Skeletal muscle cell (primary cell): ENCODE data around the gene KMT5B.

Experiments
- DNase-seq: peaks from one replicate; pipeline ENCODE4 v3.0.0-alpha.2; 2010; ENCODE audit warnings: low read depth
- H3K4me3 ChIP-seq: 2 replicates; pipeline ENCODE4 v1.5.1; 2011; ENCODE audit warnings: low read depth, mild to moderate bottlenecking, control low read depth, low read length, moderate library complexity

The KMT5B gene

DNA sequence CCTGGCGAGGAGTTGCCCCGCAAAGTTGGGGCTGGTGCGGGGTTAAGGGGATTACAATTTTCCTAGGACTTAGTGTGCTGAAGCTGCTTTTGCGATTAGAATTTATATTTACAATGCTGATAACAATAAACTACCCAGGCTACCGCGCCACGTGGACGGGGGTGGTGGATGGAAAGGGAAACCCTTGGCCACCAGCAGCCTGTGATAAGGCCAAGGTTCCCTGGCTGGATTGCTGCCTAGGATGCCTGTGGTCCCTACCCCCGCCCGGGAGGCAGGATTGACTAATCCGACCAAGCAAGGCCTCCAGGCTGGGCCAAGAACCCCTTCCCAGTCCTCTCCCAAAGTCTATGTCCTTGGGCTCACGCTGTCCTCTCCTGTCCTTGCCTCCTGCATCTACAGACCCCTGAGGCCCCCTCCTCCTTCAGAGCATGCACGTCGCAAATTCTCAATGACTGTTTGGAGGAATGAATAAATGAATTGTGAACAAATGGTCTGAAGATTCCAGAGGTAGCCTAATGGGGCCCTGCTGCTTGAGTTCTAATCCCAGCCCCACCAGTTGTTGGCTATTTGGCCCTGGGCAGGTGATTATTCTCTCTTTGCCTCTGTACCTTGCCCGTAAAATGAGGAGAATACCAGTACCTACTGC, 84.3 kb downstream of the KMT5B start:
- peak; percentile 36 for DNase-seq

DNA sequence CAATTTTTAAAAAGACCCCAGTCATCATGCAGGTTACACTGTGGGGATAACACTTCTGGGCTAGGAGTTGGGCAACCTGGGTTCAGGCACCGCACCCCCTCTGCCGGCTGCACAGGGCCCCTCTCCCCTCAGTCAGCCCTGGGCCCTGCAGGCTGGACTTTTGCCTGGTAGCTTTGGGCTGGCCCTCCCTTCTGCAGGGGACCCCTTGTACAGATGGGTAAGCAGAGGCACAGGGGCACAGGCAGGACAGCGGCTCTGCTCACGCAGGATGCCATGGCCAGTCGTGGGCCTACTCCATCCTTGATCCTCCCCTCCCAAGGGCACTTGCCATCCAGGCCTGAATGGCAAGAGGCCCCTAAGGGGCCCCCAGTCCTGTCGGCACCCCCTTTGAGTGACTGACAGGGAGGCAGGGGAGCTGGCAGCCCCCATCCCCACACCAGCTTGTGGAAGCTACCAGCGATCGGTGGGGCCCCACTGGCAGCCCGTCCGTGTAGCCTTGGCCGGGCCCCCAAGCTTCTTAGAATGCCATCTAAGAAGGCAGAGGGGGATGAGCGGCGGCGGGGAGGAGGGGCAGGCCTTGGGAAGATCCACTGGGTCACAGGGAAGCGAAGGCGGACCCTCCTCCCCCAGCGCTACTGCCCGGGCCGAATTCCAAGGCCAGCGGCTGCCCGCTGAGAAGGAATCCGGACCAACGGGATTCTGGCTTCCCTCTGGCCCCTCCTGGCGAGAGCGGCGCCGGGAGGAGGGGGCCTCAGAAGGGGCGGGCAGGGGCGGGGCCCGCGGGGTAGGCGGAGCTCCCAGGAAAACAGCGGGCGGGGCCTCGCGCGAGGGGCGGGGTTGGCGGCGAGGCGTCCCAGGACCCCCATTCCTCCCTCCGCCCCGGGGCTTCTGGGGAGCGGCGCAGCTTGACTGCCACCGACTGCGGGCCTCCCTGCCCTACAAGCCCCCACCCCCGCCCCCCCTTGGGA, 85.1 kb downstream of the KMT5B start:
- peak overlapping the region; percentile 44 for H3K4me3 ChIP-seq
- DNase-seq = peak; percentile 35

More for the DNA sequence above, 84.3 kb downstream of the KMT5B start:
- peak overlapping the region; percentile 44 for H3K4me3 ChIP-seq

DNA sequence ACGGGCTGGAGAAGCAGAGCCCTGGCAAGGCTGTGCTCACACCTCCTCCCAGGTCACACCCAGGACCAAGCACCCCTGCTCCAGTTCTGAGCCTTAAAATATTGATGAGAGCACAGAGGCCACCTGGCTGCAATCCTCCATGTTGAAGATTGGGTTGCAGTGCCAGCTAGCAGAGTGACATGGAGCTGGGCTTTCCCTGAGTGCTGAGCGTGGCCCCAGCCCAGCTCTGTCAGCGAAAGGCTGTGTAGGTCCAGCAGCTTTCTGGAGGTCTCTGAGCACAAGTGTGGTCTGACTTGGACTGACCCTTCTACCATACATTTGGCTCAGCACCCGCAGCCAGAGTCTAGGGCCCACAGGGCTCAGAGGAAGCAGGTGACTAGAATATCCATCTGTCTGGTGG, 87.9 kb downstream of the KMT5B start:
- no peak overlapping the region for H3K4me3 ChIP-seq

DNA sequence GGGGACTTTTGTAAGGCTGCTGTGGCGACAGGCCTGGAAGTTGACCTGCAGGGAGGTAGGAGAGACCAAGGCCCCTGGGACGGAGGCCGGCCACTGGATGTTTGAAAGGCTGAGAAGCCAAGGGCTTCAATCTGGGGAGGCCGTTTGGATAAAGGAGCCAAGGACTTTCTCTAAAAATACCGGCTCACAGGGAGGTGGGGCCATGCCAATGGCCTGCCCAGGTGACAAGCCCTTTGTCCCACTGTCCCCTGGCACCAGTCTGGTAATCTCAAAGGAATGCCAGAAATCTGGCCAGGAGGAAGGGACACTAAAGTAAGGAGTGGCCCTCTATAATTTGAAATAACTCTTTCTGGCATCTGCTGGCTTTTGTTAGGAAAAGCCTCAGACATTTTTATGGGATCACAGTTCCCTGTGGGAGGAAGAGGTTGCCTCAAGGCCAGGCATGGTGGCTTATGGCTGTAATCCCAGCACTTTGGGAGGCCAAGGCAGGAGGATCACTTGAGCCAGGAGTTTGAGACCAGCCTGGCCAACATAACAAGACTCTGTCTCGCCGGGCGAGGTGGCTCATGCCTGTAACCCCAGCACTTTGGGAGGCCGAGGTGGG, 90.1 kb downstream of the KMT5B start:
- H3K4me3 ChIP-seq = no peak overlapping the region
- DNase-seq = no peak

More for the DNA sequence above, 87.9 kb downstream of the KMT5B start:
- DNase-seq = no peak

DNA sequence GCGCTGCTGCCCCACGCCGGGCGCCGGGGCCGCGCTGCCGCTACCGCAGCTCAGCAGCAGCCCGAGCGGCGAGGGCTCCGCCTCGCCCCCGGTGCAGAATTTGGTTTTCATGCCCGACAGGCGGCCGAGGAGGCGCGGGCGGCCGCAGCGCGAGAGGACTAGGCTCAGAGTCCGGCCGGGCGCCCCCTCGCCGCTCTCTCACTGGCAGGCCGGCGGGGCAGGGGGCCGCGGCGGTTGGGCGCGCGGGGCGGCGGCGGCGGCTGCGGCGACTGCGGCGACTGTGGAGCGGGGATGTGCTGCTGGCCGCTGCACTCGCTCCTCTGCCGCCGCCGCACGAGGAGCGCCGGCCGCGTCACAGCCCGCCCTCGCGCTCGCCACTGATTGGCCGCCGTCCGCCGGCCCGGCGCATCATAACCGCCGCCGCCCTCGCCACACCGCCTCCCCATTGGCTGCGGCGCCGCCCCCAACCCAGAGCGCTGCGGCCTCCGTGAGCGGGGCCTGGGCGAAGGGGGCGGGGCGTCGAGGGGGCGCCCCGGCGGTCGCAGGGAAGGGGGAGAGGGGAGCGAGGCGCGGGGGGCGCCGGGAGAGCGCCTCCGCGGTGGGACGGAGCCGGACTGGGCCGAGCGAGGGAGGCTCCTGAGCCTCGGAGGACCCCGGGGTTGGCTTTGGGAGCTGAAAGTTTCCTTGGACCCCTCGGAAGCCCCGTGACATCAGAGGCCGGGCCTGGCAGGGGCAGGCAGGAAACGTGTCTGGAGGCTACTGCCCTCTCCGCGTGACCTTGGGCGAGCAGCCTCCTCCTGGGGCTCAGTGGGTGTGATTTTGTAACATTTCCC, 91.8 kb downstream of the KMT5B start, which contains the start of gene CHKA:
TSS of gene CHKA (minus strand) at position 322 of the 833 bp plus-strand sequence. CDS start at position 111, 211 bp downstream.
- DNase-seq = peak; percentile 61
- H3K4me3 ChIP-seq = peak within 1 kb of the TSS; percentile 62

DNA sequence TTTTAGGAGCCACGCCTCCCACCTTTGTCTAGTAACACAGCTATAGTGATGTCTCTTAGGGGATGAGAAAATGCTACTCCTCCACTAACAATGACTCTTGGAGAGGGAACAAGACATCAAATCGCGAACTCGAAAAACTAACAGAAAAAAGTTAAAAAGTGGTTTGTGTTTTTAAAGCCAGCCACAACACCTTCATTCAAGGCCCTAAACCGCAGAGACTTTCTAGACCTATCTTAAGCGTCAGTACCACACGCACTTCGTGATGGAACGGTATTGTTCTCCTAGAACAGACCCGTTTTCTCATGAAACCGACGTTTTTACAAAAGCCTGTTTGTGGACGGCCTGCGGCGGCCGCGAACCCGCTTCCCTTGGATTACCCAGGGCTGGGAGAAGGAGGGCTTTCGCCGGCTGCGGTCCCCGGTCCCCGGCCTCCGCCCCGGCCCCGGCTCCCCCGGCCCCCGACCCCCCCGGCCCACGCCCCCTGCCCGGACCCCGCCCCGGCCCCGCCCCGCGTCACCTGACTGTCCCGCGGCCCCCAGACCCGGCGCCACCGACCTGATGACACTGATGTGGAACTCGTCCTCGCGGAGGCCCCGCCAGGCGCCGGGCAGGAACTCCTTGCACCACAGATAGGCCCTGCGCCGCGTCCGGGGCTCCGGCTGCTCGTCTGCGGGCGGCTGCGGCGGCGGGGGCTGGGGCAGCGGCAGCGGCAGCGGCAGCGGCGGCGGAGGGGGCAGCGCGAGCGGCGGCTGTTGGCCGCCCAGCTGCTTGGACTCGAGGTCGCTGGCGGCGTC, 92.6 kb downstream of the KMT5B start:
- H3K4me3 ChIP-seq = peak overlapping the region; percentile 62
- no peak for DNase-seq

DNA sequence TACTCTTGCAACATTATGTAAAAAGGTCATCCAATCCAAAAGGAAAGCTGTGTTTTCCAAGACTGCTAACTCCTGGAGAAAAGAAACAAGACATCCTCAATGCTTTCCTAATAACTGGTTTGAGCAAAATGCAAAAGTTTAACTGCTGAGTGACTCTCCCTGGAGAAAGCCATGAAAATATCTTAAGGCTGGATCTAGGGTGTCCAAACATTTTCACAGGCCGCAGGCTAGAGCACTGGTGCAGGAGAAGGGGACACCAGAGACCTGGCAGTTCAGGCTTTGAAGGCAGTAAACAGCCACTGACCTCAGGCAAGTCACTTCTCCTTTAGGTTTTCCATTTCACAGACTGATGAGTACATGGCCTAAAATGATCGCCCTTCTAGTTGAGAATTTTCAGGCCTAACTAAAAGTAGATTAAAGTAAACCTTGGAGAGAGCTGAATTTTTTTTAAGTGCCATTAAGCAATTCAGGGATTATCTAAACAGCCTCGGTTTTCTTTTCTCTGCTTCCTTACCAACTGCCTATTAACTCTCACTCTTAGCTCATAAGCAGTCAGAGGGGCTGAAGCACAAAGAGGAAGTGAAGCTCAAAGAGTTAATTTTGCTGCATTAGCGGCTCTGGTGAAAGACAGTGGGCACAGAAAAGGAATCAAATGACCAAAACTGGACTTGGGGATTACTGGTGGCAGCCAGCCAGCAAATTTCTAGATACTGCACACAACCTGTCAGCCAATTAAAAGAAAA, 94.2 kb downstream of the KMT5B start:
- H3K4me3 ChIP-seq = no peak overlapping the region
- DNase-seq = no peak

DNA sequence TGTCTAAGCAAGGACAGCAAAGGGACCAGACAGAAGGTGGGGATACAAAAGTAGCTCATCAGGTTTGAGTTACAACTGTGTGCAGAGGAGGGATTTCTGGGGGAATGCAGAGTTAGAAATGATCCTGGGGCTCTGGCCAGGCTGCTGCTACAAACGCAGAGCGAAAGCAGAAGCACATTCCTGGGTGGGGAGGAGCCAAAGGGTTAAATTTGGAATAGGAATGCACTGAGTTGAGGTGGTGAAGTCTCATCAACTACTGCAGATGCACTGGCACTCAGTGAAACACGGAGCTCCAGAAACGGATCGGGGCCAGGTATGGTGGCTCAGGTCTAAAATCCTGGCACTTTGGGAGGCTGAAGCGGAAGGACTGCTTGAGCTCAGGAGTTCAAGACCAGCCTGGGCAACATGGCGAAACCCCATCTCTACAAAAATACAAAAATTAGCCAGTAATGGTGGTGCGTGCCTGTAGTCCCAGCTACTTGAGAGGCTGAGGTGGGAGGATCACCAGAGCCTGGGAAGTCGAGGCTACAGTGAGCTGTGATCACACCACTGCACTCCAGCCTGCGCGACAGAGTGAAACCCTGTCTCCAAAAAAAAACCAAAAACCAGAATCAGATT, 95.1 kb downstream of the KMT5B start:
- no peak for DNase-seq
- H3K4me3 ChIP-seq = no peak overlapping the region

DNA sequence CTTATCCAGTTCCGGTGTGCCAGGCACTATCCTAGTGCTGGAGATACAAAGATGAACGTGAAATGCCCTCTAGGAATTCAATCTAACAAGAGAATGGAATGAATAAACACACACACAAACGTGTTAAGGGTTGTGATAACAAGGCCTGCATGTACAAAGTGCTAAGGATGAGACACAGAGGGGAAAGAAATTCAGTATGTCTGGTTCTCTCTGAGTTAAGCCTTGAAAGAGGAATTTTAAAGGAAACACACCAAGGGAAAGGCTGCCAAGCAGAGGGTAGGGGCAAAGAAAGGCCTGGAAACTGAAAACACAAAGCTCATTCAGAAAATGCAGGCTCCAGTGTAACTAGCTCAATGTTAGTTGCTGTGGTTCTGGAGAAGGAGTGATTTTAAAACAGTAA, 96.1 kb downstream of the KMT5B start:
- no peak for DNase-seq
- no peak overlapping the region for H3K4me3 ChIP-seq

DNA sequence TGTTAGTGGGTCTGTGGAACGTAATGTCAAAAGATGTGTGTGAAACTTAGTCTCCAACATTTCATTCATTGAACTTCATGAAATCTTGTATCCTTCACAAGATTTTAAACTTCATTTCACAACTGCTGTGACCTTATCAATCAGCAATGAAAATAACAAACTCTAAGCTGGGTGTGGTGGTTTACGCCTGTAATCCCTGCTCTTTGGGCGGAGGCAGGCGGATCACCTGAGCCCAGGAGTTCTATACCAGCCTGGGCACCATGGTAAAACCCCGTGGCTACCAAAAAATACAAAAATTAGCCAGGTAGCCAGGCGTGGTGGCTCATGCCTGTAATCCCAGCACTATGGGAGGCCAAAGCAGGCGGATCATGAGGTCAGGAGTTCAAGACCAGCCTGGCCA, 97.0 kb downstream of the KMT5B start:
- no peak for DNase-seq
- H3K4me3 ChIP-seq = no peak overlapping the region

DNA sequence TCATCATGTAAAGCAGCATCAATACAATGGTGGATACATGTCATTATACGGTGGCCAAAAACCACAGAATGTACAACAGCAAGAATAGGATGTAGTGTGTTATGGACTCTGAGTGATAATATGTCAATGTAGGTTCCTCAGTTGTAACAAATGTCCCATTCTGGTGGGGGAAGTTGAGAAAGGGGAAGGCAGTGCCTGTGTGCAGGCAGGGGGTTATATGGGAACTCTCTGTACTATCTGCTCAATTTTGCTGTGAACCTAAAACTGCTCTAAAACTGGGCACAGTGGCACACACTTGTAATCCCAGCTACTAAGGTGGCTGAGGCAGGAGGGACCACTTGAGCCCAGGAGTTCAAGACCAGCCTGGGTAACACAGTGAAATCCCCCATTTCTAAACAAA, 97.8 kb downstream of the KMT5B start:
- DNase-seq = no peak
- no peak overlapping the region for H3K4me3 ChIP-seq

DNA sequence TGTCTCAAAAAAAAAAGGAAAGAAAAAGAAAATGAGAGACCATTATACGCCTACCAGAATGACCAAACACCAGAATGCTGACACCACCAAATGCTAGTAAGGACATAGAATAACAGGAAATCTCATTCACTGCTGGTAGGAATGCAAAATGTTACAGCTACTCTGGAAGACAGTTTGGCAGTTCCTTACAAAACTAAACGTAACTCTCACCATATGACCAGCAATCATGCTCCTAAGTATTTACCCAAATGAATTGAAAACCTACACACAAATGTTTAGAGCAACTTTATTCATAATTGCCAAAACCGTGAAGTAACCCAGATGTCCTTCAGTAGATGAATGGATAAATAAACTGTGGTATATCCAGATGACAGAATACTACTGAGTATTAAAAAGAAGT, 99.1 kb downstream of the KMT5B start:
- no peak overlapping the region for H3K4me3 ChIP-seq

DNA sequence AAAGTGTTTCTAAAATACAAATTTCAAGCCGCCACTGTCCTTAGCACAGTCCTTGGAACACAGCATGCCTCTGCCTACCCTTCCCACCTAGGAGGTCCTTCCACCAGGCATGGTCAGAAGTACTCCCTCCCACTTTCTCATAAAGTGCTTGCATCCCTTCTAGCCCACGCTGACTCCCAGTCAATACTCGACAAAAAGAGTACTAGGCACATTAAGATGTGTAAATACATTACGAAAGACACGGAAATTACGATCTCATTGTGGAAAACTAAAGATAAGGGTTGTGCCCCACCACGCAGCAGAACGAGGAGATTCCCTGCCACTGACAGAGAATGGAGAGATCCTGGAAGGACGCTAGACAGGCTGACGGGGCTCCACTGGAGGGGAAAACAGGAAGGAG, 105.4 kb downstream of the KMT5B start:
- H3K4me3 ChIP-seq = no peak overlapping the region
- DNase-seq = no peak

More for the DNA sequence above, 99.1 kb downstream of the KMT5B start:
- no peak for DNase-seq

DNA sequence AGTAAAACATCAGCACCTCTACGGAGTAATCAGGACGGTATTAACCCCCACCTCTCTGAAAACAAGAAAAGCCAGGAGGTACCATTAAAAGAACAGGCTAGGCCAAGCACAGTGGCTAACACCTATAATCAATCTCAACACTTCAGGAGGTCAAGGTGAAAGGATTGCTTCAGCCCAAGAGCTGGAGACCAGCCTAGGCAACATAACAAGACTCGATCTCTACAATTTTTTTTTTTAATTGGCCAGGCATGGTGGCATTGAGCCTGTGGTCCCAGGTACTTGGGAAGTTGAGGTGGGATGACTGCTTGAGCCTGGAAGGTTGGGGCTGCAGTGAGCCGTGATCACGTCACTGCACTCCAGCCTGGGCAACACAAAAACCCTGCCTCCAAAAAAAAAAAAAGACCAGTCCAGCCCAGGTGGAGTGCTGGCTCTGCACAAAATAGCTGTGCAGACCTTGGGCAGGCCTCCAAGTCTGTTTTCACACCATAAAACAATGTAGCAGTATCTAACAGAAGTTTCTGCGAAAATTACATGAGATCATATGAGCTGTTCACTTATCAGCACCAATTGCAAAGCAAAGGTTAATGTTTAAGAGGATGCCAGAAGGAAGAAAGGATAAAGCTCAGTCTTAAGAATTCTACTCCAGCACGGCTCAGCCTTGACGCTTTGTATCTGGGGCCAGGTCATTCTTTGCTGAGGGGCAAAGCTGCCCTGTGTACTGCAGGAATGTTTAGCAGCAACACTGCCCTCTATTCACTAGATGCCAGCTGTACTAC, 106.7 kb downstream of the KMT5B start:
- no peak for DNase-seq

More for the DNA sequence above, 106.7 kb downstream of the KMT5B start:
- no peak overlapping the region for H3K4me3 ChIP-seq
